Activated B cell treated with CpG ODN at 0.5 μM for 24 hours (primary cell): Measurements from ENCODE around the gene PTPN4. TPM values are rescaled to one million over a fixed set of nuclear protein-coding genes. Genes with fewer than 3 reads are reported as not detected.

Experiments
- ATAC-seq: fragments of 200-7000 bp; cut with Tn5 transposase; one replicate; pipeline ENCODE4 v1.10.0; 2021; ENCODE audit warnings: low read depth, mild to moderate bottlenecking, moderate library complexity
- CTCF ChIA-PET: fragments of 350-600 bp; sonication (Branson Sonifier 250); formaldehyde crosslinking; loops from one replicate; lab custom pipeline; 2021; ENCODE audit warnings: antibody characterized with exemption; lab: Charles Lee
- POLR2A ChIA-PET: fragments of 350-600 bp; sonication (Branson Sonifier 250); formaldehyde crosslinking; loops from one replicate; lab custom pipeline; 2021; ENCODE audit warnings: antibody characterized with exemption; lab: Charles Lee
- DNase-seq: peaks from one replicate; pipeline ENCODE4 v3.0.0; 2022
- H3K27ac Mint-ChIP-seq: one replicate; pipeline ENCODE4 v1.8.0; 2020; ENCODE audit warnings: mixed read lengths
- H3K27me3 Mint-ChIP-seq: one replicate; pipeline ENCODE4 v1.8.0; 2021; ENCODE audit warnings: mixed read lengths
- H3K36me3 Mint-ChIP-seq: one replicate; pipeline ENCODE4 v1.8.0; 2021; ENCODE audit warnings: low read depth, mixed read lengths
- H3K4me1 Mint-ChIP-seq: one replicate; pipeline ENCODE4 v1.8.0; 2021; ENCODE audit warnings: mixed read lengths
- H3K4me3 Mint-ChIP-seq: one replicate; pipeline ENCODE4 v1.8.0; 2020; ENCODE audit warnings: mild to moderate bottlenecking, mixed read lengths
- H3K9me3 Mint-ChIP-seq: one replicate; pipeline ENCODE4 v1.8.0; 2020; ENCODE audit warnings: mixed read lengths
- intact Hi-C: fragments of 100-400 bp; cut with micrococcal nuclease; formaldehyde crosslinking; loops from one replicate; pipeline ENCODE4 v1.15.1; 2024
- total RNA-seq: library from RNA; stranded (reverse); gene quantifications from 2 replicates; pipeline ENCODE4 v1.2.3, GENCODE V29; 2022
- TF ChIP-seq, protein P1 (sequence below): fragments of 200-600 bp; IDR thresholded peaks from one replicate; pipeline ENCODE4 v1.8.0; 2022; ENCODE audit warnings: antibody characterized with exemption, mild to moderate bottlenecking

Gene PTPN4
- total RNA-seq, 1 donor from 2014 or later, result 41.2 TPM

DNA sequence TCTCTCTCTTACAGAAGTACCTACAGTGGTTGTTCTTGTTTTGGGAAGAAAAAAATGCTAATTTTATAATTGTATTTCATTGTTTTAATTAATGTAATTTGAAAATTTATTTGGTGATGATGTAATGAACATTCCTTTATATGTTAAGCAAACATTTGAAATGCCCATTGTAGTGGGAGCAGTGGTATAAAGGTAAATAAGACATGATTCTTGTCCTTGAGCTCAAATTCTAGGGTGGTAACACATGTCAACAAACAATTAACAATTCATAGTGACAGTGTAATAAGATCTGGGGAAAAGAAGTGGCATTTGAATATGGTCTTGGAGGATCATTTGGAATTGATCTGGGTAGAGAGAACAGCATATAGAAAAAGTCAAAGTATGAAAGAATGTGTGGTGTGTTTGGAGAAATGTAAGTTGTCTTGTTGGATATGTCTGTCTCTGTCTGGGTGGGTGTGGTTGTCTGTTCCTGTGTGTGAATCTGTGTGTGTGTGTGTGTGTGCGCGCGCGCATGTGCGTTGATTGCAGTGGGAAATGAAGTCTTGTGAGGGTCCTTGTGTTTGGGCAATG, 5.8 kb downstream of the PTPN4 start:
- TF ChIP-seq, protein P1, sequence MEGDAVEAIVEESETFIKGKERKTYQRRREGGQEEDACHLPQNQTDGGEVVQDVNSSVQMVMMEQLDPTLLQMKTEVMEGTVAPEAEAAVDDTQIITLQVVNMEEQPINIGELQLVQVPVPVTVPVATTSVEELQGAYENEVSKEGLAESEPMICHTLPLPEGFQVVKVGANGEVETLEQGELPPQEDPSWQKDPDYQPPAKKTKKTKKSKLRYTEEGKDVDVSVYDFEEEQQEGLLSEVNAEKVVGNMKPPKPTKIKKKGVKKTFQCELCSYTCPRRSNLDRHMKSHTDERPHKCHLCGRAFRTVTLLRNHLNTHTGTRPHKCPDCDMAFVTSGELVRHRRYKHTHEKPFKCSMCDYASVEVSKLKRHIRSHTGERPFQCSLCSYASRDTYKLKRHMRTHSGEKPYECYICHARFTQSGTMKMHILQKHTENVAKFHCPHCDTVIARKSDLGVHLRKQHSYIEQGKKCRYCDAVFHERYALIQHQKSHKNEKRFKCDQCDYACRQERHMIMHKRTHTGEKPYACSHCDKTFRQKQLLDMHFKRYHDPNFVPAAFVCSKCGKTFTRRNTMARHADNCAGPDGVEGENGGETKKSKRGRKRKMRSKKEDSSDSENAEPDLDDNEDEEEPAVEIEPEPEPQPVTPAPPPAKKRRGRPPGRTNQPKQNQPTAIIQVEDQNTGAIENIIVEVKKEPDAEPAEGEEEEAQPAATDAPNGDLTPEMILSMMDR, result no peak
- DNase-seq (no peak), ATAC-seq (no peak)
- Mint-ChIP-seq H3K36me3 (no peaks in the 10 kb centered on the region), H3K27ac (no peak overlapping the region), H3K9me3 (no peaks in the 10 kb centered on the region), H3K27me3 (no peaks in the 10 kb centered on the region), H3K4me1 (peaks cover 37% of the 10 kb centered on the region), H3K4me3 (no peak overlapping the region)
- intact Hi-C loops, result no loop called here
- POLR2A ChIA-PET, result no interaction called here
- CTCF ChIA-PET, result interaction anchor here (1.6 kb wide), 1 partner anchor 12 kb away, joined by 3 read pairs; no protein-coding TSS in a partner anchor

- H3K27me3 Mint-ChIP-seq, result no peaks in the 10 kb centered on the region
- no peak overlapping the region for H3K27ac Mint-ChIP-seq
- H3K36me3 Mint-ChIP-seq, result peaks cover 4% of the 10 kb centered on the region
- no peak for ATAC-seq
- TF ChIP-seq, protein P1, result no peak
- POLR2A ChIA-PET, result no interaction called here
- no peak for DNase-seq
- no peak overlapping the region for H3K4me3 Mint-ChIP-seq
- CTCF ChIA-PET, result interaction anchor here (1.6 kb wide), 1 partner anchor 13 kb away, joined by 3 read pairs; no protein-coding TSS in a partner anchor
- intact Hi-C loops, result no loop called here
- no peaks in the 10 kb centered on the region for H3K9me3 Mint-ChIP-seq
- H3K4me1 Mint-ChIP-seq, result peaks cover 27% of the 10 kb centered on the region
Observed at GRCh38 chr2:119766944-119767343, 7.2 kb downstream of the PTPN4 start.

DNA sequence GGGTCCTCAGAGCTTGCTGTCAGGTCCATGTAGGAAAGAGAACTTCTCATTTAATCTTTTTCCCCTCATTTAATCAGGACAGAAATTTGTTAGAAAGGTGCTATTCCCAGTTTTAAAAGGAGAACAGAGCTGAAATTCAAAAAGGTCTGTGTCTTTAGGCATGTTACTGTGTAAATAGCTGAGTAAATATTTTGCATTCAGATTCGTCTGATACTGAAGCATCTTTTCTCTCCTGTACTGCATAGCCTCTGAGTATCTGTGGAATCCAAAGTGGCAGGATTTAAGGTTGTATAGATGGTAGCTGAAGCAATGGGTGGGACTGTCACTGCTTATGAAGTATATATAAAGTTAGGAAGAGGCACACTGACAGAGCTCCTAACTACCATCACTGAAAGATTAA, 9.0 kb downstream of the PTPN4 start:
- TF ChIP-seq, protein P1, result no peak
- Mint-ChIP-seq H3K27me3 (no peaks in the 10 kb centered on the region), H3K27ac (no peak overlapping the region), H3K36me3 (peaks cover 4% of the 10 kb centered on the region), H3K4me3 (no peak overlapping the region), H3K4me1 (peaks cover 13% of the 10 kb centered on the region), H3K9me3 (no peaks in the 10 kb centered on the region)
- no peak for DNase-seq
- ChIA-PET POLR2A (interaction anchor here (0.9 kb wide), 1 partner anchor 9 kb away, joined by 3 read pairs; the partner anchor contains the start of gene PTPN4), CTCF (interaction anchor here (1.1 kb wide), 1 partner anchor 16 kb away, joined by 3 read pairs; no protein-coding TSS in a partner anchor)
- no peak for ATAC-seq
- intact Hi-C loops, result loop anchor here (1.0 kb wide), 1 partner anchor 8 kb away; no protein-coding TSS in a partner anchor

- CTCF ChIA-PET, result no interaction called here
- DNase-seq (no peak), ATAC-seq (no peak)
- Mint-ChIP-seq H3K4me1 (peaks cover 10% of the 10 kb centered on the region), H3K27ac (no peak overlapping the region), H3K4me3 (no peak overlapping the region), H3K27me3 (no peaks in the 10 kb centered on the region), H3K9me3 (no peaks in the 10 kb centered on the region), H3K36me3 (peaks cover 9% of the 10 kb centered on the region)
- intact Hi-C loops, result no loop called here
- TF ChIP-seq, protein P1, result no peak
- POLR2A ChIA-PET, result interaction anchor here (0.9 kb wide), 1 partner anchor 10 kb away, joined by 3 read pairs; the partner anchor contains the start of gene PTPN4
Observed at GRCh38 chr2:119769645-119770044, 9.9 kb downstream of the PTPN4 start.

GRCh38 chr2:119771331-119771730, 11.6 kb downstream of the PTPN4 start:
- intact Hi-C loops, result no loop called here
- H3K4me1 Mint-ChIP-seq, result peaks cover 7% of the 10 kb centered on the region
- H3K27me3 Mint-ChIP-seq, result no peaks in the 10 kb centered on the region
- POLR2A ChIA-PET, result no interaction called here
- H3K36me3 Mint-ChIP-seq, result peaks cover 9% of the 10 kb centered on the region
- DNase-seq (no peak), ATAC-seq (no peak)
- H3K4me3 Mint-ChIP-seq, result no peak overlapping the region
- H3K9me3 Mint-ChIP-seq, result no peaks in the 10 kb centered on the region
- H3K27ac Mint-ChIP-seq, result no peak overlapping the region
- CTCF ChIA-PET, result no interaction called here
- TF ChIP-seq, protein P1, result no peak
